Esophagus mucosa (tissue), 1 donor: ENCODE measurements around the gene PCK2. TPM values are rescaled to one million over a fixed set of nuclear protein-coding genes. Genes with fewer than 3 reads are reported as not detected.
A peak's percentile ranks its signal among the peaks of the same experiment; 100 is the strongest.
"Not testable (repeated sequence)": the region's sequence is repeated elsewhere in the genome, so short reads cannot be mapped to it uniquely, and the experiment has no call there.

ENCODE experiments used
- ATAC-seq: fragments of 200-7000 bp; cut with Tn5 transposase; one replicate; pipeline ENCODE4 v1.9.1; 2020
- total RNA-seq: library from RNA; stranded (reverse); gene quantifications from one replicate; pipeline ENCODE4 v1.2.4, GENCODE V29; 2023
- donor health status: DM: yes; HTN: yes; CAD: no.

The PCK2 gene
- total RNA-seq = 44.4 TPM

- ATAC-seq = peak; percentile 94
Observed at GRCh38 chr14:24093901-24094840, at the start of gene PCK2. Gene PCK2 (plus strand): TSS chr14:24094311. CDS start chr14:24094406, 95 bp downstream.

GRCh38 chr14:24049002-24049401, 45.1 kb upstream of the PCK2 start:
- ATAC-seq = not testable (repeated sequence)

- not testable (repeated sequence) for ATAC-seq
Observed at GRCh38 chr14:24050753-24051152, 43.4 kb upstream of the PCK2 start.

GRCh38 chr14:24051176-24051788, 42.8 kb upstream of the PCK2 start:
- ATAC-seq = no peak

GRCh38 chr14:24051789-24052655, 42.1 kb upstream of the PCK2 start, which contains the start of gene CARMIL3:
Gene CARMIL3 (plus strand): TSS chr14:24052009. CDS start chr14:24052154, 145 bp downstream.
- peak; percentile 74 for ATAC-seq

DNA sequence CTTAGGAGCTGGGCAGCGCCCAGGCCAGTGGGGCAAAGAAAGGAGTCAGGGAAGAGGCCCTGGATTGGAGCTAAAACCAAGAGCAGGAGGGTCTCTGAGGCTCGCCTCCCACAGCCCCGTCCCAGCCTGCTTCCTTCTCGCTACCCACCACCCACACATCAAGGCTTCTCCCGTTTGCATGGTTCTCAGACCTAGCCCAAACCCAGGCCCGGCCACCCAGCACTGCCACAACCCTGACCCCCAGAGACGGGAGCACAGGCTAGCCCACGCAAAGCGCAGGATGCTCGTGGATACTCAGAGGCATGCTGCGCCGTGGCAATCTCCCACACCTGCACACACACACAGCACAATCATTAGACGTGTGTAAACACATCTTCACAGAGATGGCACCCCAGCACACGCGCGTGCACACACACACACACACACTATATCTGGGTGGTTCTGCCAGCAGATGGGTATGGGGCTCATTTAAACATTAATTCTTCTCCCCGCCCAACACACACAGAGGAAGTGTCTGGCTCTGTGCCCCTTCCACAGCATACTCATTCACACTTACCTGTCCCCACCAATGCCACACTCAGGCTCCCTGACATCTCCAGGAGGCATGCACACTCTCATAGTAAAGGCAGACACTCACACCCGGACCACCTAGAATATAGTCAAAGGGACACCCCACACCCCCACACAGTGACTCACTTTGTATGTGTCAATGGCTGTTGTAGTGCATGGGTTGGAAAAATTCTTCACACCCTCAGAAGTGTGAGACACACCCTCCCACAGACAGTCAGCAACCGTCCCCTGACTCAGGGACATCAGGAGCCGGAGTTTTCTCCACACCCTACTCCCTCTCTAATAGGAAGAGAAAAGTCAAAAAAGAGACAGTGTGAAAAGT, 41.2 kb upstream of the PCK2 start:
- ATAC-seq = peak; percentile 62

DNA sequence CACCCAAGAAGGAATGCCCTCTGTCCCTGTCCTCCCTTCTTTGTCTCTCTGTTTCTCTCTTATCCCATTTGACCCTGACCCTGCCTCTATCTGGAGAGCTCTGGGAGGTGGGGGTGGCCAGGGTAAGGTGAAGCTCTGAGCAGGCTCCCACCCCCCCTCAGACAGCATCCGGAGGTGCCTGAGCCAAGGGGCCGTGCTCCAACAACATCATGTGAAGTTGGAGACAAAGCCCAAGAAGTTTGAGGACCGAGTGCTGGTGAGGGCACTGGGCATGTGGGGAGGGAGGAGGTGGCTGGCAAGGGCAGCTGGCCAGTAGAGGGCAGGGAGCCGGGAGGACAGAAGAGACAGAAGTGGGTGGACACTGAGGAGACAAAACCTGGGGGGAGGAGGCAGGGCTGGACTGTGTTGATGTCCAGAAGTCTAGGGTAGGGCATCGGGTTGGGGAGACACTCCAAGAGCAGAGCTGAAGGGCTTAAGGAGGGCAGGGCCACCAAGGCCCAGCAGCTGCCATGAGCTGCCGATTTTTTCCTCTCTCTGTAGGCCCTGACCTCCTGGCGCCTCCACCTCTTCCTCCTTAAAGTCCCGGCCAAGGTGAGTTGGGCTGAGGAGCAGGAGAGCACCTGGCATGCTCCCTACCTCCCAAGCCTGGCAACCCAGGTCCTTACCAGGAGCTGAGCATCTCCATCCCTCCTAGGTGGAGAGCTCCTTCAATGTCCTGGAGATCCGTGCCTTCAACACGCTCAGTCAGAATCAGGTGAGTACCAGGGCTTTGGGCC, 40.4 kb upstream of the PCK2 start:
- no peak for ATAC-seq

DNA sequence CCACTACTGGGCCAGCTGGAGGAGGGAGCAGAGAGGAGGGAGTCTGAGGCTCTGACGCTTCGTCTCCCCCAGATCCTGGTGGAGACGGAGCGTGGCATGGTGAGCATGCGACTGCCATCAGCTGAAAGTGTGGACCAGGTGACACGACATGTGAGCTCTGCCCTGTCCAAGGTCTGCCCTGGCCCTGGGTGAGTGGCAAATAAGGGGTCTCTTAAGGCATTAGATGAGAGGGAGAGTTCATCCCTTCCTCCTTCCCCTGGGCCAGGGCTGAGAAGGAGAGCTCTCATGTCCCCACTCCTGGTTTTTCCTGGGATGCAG, 39.8 kb upstream of the PCK2 start:
- ATAC-seq = no peak

DNA sequence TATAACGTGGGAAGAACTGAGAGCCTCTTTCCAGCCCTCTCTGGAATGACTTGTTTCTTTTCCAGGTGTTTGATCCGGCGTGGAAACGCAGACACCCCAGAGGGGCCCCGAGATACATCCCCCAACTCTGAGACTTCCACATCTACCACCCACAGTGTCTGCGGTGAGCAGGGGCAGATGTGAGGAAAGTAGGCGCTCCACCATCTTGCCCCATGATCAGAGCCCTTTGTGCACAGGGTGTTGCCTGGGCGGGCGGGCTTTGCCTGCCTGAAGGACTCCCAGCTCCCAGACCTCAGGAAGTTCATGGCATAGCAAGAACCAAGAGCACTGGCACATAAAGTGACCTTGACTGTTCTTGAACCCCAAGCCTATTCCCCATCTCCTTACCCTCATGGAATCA, 39.5 kb upstream of the PCK2 start:
- ATAC-seq = no peak

DNA sequence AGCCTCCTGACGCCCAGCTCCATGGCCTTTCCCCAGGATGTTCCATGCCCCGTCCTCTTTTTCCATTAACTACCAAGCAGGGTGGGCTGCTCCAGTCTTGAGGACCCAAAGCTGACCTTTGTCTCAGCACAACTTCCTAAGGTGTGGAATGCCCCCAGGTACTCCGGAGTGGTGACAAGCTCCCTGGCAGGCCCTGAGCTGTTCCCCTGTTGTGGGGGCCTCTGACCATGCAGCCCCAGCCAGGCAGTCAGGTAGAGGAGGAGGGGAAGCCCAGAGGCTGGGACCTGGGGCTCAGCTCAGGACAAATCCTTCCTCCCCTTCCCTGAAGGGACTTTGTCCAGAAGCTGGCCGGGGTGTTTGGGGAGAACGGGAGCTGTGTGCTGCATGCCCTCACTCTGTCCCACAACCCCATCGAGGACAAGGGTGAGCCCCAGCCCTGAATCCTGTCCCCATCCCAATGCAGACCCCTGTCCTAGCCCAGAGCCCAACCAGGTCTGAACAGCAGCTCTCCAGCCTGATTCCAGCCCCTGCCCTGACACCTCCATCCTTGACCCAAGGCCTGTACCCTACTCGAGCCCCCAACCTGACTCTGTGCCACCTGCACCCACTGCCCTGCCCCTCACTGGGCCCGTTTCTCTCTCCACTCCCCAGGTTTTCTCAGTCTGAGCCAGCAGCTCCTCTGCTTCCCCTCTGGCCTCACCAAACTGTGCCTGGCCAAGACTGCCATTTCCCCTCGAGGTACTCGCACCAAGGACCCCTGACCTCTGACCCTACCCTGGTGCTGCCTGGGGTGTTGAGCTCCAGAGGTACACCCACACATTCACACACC, 37.9 kb upstream of the PCK2 start:
- no peak for ATAC-seq

- ATAC-seq = no peak
Observed at GRCh38 chr14:24056800-24057184, 37.3 kb upstream of the PCK2 start.

DNA sequence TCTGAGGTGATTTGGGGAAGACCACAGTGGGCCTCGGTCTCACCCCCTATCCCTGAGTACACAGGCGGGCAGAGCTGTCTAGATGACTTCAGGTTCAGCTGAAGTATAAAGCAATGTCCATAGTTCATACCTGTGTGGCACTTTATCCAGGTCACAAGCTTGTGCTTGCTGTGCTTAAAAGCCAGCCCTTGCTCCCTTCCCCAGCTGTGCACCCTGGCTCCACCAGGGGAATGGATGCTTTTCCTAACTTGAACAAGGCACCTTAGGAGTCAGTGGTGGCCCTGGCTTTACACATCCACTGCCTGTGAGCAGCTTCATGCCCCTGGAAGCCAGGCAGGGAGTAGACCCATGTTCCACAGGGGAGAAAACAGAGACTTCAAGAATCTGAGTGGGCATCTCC, 36.8 kb upstream of the PCK2 start:
- ATAC-seq = no peak

DNA sequence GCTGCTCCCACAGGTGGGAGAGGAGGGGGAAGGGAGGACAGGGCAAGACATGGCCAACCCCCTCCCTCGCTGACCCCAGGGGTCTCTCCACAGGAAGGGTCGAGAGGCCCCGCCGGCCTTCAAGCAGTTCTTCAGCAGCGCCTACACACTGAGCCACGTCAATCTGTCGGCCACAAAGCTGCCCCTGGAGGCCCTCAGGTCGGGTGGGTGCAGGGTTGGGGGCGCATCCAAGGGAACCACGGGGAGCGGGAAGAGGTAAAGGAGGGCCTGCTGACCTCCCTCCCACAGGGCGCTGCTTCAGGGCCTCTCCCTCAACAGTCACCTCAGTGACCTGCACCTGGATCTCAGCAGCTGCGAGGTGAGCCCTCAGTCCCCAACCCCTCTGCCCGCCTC, 36.2 kb upstream of the PCK2 start:
- no peak for ATAC-seq

- ATAC-seq = peak; percentile 66
Observed at GRCh38 chr14:24058260-24058950, 35.7 kb upstream of the PCK2 start.

DNA sequence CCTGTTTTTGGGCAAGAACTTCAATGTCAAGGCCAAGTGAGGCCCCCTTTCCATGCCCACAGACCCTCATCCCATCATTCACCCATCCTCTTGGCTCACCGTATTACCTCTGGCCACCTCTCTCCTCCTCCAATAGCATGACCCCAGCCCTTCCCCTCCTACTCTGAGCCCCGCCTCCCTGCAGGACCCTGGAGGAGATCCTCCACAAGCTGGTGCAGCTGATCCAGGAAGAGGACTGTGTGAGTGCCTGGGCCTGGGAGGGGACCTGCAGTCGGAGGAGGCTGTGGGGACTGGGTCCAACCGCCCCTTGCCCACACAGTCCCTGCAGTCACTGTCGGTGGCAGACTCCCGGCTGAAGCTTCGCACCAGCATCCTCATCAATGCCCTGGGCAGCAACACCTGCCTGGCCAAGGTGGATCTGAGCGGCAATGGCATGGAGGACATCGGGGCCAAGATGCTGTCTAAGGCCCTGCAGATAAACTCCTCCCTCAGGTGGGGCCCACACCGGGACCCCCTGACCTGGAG, 35.1 kb upstream of the PCK2 start:
- no peak for ATAC-seq

- no peak for ATAC-seq
Observed at GRCh38 chr14:24059841-24060388, 34.2 kb upstream of the PCK2 start.

DNA sequence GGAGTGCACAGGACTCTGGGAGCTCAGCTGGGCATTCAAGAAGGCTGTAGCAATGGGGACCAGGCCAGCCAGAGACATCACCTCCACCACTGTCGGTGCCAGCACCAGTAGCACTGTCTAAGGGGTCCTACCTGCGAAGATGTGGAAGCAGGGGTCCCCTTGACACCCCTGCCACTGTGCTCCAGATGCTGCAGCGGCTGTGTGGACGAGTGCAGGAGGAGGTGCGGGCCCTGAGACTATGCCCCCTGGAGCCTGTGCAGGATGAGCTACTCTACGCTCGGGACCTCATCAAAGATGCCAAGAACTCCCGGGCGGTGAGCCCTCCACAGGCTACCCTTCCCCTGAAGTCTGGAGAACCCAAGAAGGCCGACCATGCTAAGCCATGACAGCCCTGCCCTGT, 33.7 kb upstream of the PCK2 start:
- ATAC-seq = no peak

DNA sequence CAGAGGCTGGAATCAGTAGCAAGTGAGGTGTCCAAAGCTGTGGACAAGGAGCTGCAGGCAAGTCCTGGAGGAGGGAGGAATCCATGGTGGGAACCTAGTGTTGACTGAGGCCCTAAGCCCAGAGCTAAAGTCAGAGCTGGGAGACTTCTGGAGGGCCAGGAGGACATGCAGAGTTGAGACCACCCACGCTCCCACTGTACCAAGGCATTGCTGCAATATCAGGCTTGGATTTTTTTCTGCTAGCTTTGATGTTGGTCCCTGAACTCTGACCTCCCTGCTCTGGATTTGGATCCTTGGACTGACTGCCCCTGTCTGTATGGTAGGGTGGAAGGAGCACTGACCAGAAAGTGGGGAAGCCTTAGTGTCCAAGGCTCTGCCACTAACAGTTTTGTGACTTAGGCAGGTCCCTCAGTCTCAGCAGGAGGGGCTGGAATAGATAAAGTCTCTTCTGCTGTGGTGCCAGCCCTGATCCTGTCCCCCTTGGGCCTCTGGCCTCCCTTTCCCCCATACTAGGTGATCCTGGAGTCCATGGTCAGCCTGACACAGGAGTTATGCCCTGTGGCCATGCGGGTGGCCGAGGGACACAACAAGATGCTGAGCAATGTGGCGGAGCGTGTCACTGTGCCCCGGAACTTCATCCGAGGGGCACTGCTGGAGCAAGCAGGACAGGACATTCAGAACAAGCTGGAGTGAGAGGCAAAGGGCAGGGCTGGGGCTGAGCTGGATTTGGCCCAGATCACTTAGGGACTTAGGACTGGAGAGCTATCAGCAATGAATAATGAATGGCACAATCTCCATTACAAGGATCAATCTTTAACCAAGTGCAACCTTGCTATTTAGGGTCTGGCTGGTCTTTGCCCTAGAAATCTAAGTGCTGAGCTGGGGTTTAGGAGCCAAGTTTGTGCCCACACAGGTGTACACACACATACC, 32.9 kb upstream of the PCK2 start:
- ATAC-seq = no peak
